Lower lobe of right lung (tissue), 2 donors: Measurements from ENCODE around the gene ARPC2. TPM values are rescaled to one million over a fixed set of nuclear protein-coding genes. Genes with fewer than 3 reads are reported as not detected.

ENCODE experiments used
- ATAC-seq, 2 donors: fragments of 200-7000 bp; cut with Tn5 transposase; one replicate each; pipeline ENCODE4 v1.9.1; 2020 to 2022; ENCODE audit warnings: mild to moderate bottlenecking in 2 of 2, moderate library complexity in 2 of 2
- DNase-seq: peaks from one replicate; pipeline ENCODE4 v3.0.0-alpha.2; 2020
- H3K27ac ChIP-seq: fragments of 200-600 bp; one replicate; pipeline ENCODE4 v1.8.0; 2022
- H3K27me3 ChIP-seq: fragments of 200-600 bp; one replicate; pipeline ENCODE4 v1.8.0; 2022; ENCODE audit warnings: low read depth
- H3K36me3 ChIP-seq: fragments of 200-600 bp; one replicate; pipeline ENCODE4 v1.8.0; 2022; ENCODE audit warnings: mild to moderate bottlenecking
- H3K4me1 ChIP-seq: fragments of 200-600 bp; one replicate; pipeline ENCODE4 v1.8.0; 2022
- H3K4me3 ChIP-seq: fragments of 200-600 bp; one replicate; pipeline ENCODE4 v1.8.0; 2022; ENCODE audit warnings: mild to moderate bottlenecking
- H3K9me3 ChIP-seq: fragments of 200-600 bp; one replicate; pipeline ENCODE4 v1.8.0; 2022
- intact Hi-C: fragments of 100-400 bp; cut with DNase I; formaldehyde crosslinking; loops from one replicate; pipeline ENCODE4 v1.11.0; 2022
- total RNA-seq: library from RNA; stranded (reverse); fragmentation: NEBNext Ultra II Directional; extraction: Animal tissue kit (Norgen Biotek cat#: 25700); gene quantifications from one replicate; pipeline ENCODE4 v1.2.1, GENCODE V29; 2021
- TF ChIP-seq, protein P1 (sequence below): fragments of 200-600 bp; IDR thresholded peaks from one replicate; pipeline ENCODE4 v1.8.0; 2022; ENCODE audit warnings: antibody characterized with exemption, mild to moderate bottlenecking
- donor health status: DM: no; HTN: yes; CAD: no; lungs with severe emphysema.

The ARPC2 gene
- total RNA-seq, 1 donor from 2014 or later: 382 TPM

GRCh38 chr2:218295029-218295428 is 78.0 kb downstream of the ARPC2 start:
- no peaks in the 10 kb centered on the region for H3K27me3 ChIP-seq
- H3K27ac ChIP-seq: peak overlapping the region; percentile 97
- DNase-seq: no peak
- no peak overlapping the region for H3K4me3 ChIP-seq
- TF ChIP-seq, protein P1, sequence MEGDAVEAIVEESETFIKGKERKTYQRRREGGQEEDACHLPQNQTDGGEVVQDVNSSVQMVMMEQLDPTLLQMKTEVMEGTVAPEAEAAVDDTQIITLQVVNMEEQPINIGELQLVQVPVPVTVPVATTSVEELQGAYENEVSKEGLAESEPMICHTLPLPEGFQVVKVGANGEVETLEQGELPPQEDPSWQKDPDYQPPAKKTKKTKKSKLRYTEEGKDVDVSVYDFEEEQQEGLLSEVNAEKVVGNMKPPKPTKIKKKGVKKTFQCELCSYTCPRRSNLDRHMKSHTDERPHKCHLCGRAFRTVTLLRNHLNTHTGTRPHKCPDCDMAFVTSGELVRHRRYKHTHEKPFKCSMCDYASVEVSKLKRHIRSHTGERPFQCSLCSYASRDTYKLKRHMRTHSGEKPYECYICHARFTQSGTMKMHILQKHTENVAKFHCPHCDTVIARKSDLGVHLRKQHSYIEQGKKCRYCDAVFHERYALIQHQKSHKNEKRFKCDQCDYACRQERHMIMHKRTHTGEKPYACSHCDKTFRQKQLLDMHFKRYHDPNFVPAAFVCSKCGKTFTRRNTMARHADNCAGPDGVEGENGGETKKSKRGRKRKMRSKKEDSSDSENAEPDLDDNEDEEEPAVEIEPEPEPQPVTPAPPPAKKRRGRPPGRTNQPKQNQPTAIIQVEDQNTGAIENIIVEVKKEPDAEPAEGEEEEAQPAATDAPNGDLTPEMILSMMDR: no peak
- intact Hi-C loops: loop anchor here (10.0 kb wide), 1 partner anchor 70 kb away; no protein-coding TSS in a partner anchor
- H3K4me1 ChIP-seq: peaks cover 66% of the 10 kb centered on the region
- ATAC-seq: peak in 1 of 2 donors; percentile 18
- H3K36me3 ChIP-seq: no peaks in the 10 kb centered on the region
- no peaks in the 10 kb centered on the region for H3K9me3 ChIP-seq

GRCh38 chr2:218296200-218296599 is 79.2 kb downstream of the ARPC2 start:
- Histone ChIP-seq H3K27me3 (no peaks in the 10 kb centered on the region), H3K4me1 (peaks cover 55% of the 10 kb centered on the region), H3K4me3 (no peak overlapping the region), H3K36me3 (no peaks in the 10 kb centered on the region), H3K9me3 (no peaks in the 10 kb centered on the region), H3K27ac (peak overlapping the region; percentile 34)
- TF ChIP-seq, protein P1: no peak
- DNase-seq (no peak), ATAC-seq (no peak)
- intact Hi-C loops: loop anchor here (10.0 kb wide), 1 partner anchor 69 kb away; no protein-coding TSS in a partner anchor

GRCh38 chr2:218296847-218297246 is 79.9 kb downstream of the ARPC2 start:
- no peaks in the 10 kb centered on the region for H3K36me3 ChIP-seq
- H3K9me3 ChIP-seq: no peaks in the 10 kb centered on the region
- TF ChIP-seq, protein P1: no peak
- H3K4me3 ChIP-seq: no peak overlapping the region
- no peaks in the 10 kb centered on the region for H3K27me3 ChIP-seq
- ATAC-seq: no peak
- intact Hi-C loops: loop anchor here (10.0 kb wide), 1 partner anchor 68 kb away; no protein-coding TSS in a partner anchor
- H3K4me1 ChIP-seq: peaks cover 50% of the 10 kb centered on the region
- no peak for DNase-seq
- H3K27ac ChIP-seq: peak overlapping the region; percentile 34

DNA sequence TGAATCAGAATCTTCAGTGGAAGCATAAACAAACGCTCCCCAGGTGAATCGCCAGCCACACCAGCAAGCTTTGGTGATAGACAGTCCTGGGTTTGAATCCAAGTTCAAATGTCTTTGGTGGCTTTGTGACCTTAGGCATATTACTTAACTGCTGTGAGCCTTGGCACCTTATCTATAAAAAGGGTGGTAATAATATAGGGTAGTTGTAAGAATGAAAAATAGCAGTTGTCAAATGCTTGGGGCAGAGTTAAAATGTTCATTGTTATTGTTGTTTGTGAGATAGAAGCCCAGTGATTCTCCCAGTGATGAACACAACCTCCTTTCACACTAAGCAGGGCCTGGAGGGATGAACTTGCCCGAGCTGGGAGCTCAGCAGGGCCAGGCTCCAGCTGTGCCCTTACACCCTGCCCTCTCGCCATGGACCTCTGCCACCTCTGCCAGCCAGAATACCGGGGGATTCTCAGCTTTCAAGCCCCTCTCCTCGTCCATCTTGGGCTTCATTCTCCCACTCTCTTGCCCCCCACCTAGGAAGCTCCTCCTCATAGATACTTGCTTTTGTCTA is 81.4 kb downstream of the ARPC2 start:
- no peak for ATAC-seq
- intact Hi-C loops: loop anchor here (10.0 kb wide), 1 partner anchor 66 kb away; no protein-coding TSS in a partner anchor
- peaks cover 41% of the 10 kb centered on the region for H3K4me1 ChIP-seq

DNA sequence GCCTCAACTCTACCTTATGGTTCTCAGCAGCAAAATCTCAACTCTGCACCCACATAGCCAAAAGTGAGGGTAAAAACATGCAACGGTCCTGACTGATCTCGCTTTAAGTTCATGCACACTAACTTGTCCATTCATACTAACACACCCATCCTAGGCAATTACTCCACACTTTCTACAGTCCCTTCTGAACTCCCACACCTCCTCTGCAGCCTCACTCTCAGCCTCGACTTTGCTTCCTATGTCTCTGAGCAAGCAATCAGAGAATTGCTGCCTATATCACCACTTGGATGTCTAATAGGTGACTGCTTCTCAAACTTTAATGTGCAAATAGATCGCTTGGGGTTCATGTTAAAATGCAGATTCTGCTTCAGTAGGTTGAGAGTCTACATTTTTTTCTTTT is 83.2 kb downstream of the ARPC2 start:
- no peak overlapping the region for H3K4me3 ChIP-seq
- ATAC-seq: no peak
- H3K9me3 ChIP-seq: no peaks in the 10 kb centered on the region
- TF ChIP-seq, protein P1: no peak
- intact Hi-C loops: no loop called here
- H3K27me3 ChIP-seq: no peaks in the 10 kb centered on the region
- H3K36me3 ChIP-seq: no peaks in the 10 kb centered on the region
- DNase-seq: no peak
- no peak overlapping the region for H3K27ac ChIP-seq
- H3K4me1 ChIP-seq: peaks cover 23% of the 10 kb centered on the region

More for the DNA sequence above, 81.4 kb downstream of the ARPC2 start:
- Histone ChIP-seq H3K4me3 (no peak overlapping the region), H3K27me3 (no peaks in the 10 kb centered on the region), H3K27ac (peak overlapping the region; percentile 34), H3K36me3 (no peaks in the 10 kb centered on the region), H3K9me3 (no peaks in the 10 kb centered on the region)
- no peak for DNase-seq
- TF ChIP-seq, protein P1: no peak
